AG08396 (cell line): Measurements from ENCODE around the gene CRAT.

Source experiments
- DNase-seq: peaks from one replicate; pipeline ENCODE4 v3.0.0; 2012; ENCODE audit warnings: low spot score, mixed read lengths

CRAT gene

DNA sequence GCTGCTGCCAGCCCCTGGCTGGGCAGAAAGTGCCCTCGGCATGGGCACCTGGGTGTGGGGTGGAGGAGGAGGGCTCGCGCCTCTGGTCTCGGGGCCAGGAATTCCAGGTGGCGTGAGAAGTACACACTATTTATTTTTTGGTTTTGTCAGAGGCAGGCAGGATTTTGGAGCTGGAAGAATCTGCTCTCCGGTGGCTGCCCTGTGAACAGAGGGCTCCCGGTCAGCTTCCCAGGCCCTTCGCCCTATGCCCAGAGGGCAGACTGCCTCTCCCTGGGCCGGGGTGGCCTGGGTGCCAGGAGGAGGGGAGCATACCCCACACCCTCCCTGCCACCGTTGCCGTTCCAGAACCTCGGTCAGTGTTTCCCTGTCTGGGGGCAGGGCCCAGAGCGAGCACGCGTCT lies 21.3 kb downstream of the CRAT start:
- no peak for DNase-seq

DNA sequence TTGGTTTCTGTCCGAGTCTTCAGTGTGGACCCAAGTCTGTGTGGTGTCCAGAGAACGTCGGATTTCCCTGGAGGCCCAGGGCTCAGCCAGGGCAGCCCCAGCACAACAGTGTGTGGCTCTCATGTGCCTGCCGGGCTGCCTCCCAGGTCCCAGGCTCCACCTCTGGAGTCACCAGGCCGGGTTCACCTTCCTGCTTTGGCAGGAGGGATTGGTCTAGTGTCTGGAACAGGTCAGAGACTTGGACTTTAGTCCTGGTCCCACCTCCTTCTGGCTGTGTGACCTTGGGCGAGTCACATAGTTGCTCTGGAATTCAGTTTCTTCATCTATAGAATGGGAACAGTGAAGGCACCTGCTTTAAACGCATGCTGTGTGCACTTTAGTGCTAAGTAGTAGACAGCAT lies 26.5 kb downstream of the CRAT start:
- DNase-seq: no peak

DNA sequence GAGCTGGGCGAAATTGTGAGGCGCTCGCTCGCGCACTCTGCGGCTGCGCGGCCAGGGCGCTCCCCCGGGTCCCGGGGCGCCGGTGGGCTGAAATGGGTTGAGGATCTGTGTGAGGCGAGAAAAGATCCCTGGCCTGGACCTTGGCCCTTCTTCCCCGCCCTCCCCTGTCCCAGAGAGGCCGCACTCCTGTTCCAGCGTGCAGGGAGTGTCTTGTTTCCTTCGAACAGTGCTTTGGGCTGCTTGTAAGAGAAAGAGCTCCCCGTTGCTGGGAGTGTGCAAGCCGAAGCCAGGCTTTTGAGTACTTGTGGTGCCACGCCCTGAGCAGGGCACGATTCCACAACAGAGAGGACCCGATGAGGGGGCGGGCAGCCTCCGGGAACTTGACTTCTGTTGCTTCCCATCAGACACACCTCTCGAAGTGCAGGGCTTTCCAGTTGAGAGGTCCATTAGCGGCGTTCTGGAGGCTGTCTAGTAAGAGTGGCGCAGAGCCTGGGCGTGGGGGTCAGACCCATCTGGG lies 29.1 kb downstream of the CRAT start:
- DNase-seq: peak; percentile 97

DNA sequence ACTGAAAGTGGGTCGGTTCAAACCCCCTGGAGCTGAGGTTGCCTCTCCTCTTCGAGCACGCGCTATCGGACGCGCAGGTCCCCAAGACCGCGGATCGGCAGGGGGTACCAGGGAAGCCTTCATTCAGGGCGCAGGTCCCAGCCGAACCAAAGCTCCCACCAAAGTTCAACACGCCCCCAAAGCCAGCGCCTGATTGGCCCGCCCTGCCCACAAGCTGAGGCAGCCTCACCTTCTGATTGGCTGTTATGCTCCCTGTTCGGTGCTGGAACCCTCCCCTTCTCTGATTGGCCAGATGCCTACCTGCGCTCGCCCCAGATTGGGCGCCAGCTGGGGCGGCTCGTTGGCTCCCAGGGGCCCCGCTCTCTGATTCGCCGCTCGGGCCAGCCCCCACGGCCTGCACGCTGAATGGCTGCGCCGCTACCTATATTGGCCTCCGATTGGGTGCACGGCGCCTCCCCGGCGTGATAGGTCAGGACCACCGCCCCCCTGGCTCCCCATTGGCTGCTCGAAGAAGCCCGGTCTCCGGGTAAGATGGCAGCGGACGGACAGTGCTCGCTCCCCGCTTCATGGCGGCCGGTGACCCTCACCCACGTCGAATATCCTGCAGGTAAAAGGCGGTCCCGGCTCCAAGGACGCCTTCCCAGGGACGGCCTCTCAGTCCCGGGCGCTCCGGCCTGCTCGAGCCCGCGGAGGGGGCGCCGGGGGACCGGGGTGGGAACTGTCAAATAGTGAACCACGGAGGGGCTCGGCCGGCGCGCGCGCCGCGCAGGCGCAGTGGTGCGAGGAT lies 29.8 kb downstream of the CRAT start, which contains the start of gene DOLPP1:
Gene DOLPP1 (plus strand): TSS at position 511 of the 787 bp plus-strand sequence. CDS start 21 bp downstream, at position 532.
- peak; percentile 100 for DNase-seq

DNA sequence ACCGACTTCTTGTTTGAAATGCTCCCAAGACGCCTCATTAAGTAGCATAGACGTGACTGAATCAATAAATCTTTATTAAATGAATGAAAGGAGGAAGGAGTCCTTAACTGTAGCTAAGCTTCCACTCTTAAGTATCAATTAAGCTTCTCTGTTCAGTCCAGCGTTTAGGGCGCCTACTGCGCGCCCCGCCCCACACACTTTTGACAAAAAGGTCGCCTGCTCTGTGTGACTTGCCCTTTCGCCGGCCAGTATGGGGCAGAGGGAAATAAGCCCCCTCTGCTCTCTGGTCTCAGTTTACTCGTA lies 30.3 kb downstream of the CRAT start:
- no peak for DNase-seq

DNA sequence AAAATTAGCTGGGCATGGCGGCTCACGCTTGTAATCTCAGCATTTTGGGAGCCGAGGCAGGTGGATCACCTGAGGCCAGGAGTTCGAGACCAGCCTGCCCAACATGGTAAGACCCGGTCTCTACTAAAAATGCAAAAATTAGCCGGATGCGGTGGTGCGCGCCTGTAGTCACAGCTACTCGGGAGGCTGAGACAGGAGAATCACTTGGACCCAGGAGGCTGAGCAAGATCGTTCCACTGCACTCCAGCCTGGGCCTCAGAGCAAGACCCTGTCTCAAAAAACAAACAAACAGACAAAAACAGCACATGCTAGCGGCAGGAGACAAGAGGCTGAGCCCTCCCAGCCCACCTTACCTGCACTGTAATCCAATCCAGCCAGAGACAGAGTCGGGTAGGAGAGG lies 30.8 kb downstream of the CRAT start:
- DNase-seq: no peak

DNA sequence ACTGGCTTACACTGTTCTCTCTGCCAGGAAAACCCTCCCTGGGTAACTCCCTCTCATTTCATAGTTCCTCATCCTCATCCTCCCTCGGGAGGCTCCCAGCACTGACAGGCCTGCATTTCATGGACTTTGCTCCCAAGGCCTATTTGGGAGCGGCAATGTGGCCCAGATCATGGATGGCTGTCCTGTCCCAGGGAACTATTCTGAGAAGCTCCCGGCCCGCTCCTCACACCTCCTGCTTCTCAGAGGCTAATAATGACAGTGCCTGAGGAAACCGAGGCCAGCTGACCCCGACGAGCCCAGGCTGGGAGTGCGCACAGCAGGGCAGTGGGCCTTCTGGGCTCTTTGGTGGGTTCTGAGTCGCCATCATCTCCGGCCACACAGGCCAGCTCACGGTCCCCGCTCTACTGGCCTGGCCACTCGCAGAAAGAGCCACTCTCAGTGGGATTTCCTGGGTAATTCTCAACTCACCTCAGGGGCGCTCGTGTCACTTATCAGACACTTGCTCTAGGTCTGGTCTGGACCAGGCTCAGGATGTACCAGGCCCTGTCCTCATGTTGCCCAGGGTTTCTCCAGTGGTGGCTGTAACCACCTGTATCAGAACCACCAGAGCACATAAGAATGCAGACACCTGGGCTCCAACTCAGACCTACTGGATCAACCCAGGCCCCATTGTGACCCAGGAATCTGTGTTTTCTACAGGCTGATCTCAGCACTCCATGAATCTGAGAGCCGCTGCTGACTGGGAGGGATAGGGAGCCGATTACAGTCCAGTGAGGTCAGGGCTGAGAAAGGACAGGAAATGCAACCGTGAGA lies 31.7 kb downstream of the CRAT start:
- no peak for DNase-seq

DNA sequence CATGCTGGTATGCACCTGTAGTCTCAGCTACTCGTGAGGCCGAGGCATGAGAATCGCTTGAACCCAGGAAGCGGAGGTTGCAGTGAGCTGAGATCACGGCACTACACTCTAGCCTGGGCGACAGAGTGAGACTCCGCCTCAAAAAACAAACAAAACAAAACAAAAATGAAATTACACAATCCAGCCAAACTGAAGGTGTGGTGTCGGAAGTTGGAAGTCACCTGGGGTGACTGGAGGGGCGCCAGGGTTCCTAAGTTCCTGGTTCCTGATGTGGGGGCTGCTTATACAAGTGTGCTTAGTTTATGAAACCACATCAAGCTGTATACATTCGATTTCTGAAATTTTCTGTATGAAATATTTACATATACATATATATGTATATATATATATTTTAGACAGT lies 33.4 kb downstream of the CRAT start:
- DNase-seq: no peak

DNA sequence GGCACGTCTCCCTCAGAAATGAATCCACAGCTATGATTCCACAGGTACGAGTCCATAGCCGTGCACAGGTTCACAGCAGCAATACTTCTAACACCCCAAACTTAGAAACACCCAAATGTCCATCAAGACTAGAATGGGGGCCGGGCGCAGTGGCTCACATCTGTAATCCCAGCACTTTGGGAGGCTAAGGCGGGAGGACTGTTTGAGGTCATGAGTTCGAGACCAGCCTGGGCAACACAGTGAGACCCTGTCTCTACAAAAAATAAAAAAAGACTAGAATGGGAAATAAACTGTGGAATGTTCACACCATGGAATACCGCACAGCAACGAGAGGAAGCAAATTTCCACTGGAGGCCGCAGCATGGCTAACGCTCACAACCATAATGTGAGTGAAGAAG lies 34.0 kb downstream of the CRAT start:
- no peak for DNase-seq

DNA sequence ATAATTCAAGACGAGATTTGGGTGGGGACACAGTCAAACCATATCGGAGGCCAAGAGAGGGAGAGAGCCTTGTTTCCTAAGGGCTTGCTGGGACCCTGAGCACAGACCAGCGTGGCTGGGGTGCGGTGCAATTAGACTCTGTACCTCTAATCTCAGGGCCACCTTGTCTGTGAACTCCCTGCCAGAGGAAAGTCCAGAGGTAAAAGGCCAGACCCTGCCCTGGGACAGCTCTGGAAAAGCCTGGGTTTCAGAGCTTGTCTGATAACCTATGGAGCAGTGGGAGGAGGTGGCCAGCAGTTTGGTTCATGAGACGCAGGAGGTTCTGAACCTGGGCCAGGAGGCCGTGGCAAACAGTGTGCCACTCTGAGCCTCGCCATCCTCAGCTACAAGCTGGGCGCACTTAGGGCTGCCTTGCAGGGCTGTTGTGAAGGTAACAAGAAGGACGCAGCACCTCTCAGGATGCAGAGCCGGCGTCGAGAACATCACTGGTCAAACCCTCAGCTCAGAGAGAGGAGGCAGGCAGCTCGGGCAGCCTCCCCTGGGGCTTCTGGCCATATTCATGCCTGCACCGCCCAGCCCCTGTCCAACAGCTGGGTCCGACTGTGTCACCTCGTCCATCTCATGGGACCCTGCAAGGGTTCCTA lies 34.5 kb downstream of the CRAT start:
- DNase-seq: no peak

DNA sequence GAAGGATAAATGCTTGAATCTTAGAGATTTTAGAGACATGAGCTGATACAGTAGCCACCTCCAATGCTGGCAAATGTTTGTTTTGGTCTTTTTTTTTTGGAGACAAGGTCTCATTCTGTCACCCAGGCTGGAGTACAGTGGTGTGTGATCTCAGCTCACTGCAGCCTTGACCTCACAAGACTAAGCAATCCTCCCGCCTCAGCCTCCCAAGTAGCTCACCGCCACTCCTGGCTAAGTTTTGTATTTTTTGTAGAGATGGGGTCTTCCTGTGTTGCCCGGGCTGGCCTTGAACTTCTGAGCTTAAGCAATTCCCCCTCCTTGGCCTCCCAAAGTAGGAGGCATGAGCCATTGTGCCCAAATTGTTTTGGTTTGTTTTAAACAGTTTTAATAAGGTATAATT lies 36.5 kb downstream of the CRAT start:
- DNase-seq: no peak

DNA sequence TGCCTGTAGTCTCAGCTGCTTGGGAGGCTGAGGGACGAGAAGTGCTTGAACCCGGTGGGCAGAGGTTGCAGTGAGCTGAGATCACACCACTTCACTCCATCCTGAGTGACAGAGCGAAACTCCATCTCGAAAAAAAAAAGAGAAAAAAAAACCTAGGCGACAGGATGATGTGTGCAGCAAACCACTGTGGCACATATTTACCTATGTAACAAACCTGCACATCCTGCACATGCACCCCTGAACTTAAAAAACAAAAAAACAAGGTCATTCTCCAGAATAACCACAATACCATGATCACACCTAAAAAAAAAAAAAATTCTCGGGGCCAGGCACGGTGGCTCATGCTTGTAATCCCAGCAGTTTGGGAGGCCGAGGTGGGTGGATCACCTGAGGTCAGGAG lies 37.2 kb downstream of the CRAT start:
- DNase-seq: no peak

DNA sequence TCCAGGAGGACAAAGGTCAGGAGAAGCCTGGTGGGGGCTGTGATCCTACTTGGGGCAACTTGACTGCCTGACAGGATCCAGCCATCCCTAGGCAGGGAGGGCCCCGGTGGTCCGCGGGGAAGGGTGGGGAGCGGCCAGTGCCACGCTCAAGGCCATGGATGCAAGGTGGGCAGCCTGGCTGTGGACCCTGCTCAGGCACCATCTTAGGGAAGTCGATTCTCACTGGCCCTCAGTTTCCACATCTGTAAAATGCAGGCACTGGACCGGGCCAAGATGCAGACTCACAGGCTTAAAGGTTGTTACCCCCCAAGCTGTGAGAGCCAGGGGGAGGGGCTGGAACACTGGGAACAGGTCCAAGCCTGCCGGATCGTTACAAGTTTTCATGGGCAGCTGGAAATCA lies 38.4 kb downstream of the CRAT start:
- no peak for DNase-seq

DNA sequence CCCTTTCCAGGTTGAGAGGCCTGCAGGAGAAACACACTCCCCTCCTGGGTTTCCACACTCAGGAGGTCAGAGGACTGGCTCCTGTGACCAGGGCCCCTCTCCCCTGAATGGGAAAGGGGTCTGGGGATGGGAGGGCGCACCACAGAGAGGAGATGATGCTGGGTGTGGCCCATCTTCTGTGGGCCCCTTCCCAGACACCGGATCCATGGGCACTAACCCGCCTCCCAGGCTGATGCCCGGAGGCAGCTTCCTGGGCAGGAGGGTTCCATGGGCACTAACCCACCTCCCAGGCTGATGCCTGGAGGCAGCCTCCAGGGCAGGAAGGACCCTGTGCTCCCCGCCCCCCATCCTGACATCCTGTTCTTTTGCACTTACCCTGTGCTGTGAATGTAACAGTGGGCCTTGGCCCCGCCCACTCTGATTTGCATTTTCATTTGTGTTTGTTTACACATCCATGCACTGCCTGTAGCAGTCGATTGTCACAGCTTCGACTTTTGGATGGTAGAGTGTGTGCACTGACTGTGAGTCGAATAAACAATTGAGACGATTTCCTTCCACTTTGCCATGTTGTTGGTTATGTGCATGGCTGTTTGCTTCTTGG lies 39.0 kb downstream of the CRAT start:
- DNase-seq: no peak

DNA sequence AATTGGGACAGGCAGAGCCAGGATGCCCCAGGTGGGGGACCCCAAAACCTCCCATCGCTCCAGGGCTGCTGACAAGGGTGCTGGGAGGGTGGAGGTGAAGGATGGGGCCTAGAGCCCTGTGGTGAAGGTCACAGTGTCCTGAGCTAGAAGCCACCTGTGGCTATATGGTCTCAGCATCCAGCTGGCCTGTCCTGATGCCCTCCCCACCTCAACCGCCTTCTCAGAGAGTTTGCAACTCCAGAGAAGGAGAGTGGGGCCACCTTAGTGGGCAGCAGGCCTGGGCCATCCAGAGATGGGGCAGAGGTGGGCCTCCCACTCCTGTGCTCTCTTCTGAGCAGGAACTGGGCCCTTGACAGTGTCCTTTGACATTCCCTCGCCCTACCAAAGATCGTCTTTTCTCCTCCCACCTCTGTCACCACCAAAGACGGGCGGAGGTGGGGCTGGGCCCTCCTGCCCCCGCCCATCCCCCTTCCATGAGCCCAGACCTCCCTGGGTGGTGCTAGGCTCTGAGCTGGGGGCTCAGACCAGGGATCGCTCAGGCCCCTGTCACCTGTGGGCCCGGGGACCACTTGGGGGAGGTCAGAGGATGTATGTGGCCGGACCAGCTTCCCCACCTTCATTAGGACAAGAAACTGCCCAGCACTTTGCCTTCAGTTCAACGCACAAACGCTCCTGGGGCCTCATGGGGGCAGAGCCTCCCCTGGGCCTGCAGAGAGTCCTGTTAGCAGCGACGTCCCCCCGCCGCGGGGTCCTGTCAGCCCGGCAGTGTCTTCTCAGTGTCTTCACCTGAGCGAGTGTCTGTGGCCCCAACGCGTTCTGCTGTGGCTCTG lies 39.7 kb downstream of the CRAT start:
- no peak for DNase-seq

DNA sequence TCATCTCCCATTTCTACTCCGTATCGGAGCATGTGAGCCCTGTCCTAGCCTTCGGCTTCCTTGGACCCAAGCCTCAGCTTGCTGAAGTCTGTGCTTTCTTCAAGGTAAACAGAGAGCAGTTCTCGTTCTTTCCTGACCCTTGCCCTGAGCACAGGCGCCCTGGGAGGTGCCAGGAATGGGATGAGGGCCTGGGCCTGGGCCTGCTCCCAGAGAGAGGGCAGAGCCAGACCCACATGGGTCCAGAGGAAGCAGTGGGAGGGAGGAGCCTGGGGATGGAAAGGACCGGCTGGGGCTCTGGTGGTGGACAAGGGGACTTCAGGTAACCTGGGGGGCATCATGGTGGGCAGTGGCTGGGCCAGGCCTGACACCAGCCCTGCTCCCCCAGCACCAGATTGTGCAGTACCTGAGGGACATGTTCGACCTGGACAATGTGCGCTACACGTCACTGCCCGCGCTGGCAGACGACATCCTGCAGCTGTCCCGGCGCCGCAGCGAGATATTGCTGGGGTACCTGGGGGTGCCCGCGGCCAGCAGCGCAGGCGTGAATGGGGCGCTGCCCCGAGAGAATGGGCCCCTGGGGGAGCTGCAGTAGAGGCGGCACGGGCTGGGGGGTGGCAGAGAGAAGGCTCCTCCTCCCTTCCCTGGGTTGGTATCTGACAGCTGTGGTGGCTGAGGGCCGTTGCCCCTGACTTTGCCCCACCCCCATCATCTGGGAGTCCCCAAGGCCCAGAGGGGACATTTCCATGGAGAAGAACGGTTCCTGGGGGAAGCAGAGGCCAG lies 40.5 kb downstream of the CRAT start:
- DNase-seq: no peak

DNA sequence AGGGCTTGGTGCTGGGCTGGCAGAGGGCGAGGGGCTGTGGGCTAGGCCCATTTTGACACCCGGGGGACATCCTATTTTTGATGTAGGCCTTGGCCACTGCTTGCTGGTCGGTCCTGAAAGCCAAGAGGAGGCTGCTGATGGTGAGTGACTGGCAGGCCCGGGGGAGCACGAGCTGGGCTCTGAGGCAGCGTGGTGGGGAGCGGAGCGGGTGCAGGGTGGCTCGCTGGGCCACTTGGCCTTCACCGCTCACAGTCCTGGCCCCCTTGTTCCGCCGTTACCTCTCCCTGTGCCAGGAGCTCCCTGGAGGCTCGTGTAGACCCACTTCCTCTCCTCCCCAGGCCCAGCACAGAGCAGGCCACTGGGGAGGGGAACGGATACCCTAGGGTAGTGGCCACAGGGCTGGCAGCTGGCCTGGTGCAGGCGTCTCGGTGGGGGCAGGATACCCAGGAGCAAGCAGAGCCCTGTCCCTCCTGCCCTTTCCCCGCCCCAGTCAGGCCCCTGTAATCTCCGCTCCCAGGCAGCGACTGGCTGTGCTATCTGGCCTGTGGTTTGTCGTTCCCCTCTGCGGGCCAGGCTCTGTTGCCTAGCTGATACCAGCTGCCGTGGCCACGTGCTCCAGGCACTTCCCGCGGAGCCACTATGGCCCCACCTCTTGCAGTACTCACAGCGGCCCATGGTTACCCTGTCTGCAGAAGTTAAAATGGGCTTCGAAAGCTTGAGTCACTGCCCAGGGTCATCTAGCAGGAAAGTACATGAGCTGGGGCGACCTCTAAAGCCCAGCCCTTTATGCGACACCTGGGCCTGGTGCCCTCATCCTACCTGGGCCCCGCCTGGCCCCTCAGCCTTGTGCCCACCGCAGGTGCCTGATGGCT lies 41.4 kb downstream of the CRAT start:
- no peak for DNase-seq

DNA sequence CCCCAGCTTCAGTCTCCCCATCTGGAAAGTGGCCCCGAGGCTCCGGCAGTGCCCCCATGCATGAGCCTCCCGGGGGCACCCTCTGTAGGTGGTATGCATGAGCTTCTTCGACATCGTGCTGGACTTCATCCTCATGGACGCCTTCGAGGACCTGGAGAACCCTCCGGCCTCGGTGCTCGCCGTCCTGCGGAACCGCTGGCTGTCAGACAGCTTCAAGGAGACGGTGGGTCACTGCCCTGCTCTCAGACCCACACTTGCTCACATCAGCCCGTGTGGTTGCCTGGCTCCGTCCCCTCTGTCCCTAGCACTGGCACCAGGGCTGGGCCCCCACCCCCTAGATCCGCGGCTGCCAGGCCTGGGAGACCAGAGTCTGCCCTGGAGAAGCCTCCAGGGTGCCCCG lies 42.5 kb downstream of the CRAT start:
- DNase-seq: no peak

DNA sequence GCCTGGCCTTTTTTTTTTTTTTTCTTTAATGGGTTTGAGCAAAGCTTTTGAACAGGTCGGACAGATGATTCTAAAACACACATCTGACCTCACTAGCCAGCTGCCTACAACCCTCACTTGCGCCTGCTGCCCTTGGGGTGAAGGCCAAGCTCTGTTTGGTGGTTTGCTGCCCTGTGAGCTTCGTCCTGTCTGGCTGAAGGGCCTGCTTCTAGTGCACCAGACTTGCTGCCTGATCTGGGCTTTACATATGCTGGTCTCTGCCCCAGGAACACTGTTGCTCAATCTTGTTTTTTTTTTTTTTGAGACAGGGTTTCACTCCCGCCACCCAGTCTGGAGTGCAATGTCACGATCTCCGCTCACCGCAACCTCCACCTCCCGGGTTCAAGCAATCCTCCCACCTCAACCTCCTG lies 46.1 kb downstream of the CRAT start:
- DNase-seq: no peak

DNA sequence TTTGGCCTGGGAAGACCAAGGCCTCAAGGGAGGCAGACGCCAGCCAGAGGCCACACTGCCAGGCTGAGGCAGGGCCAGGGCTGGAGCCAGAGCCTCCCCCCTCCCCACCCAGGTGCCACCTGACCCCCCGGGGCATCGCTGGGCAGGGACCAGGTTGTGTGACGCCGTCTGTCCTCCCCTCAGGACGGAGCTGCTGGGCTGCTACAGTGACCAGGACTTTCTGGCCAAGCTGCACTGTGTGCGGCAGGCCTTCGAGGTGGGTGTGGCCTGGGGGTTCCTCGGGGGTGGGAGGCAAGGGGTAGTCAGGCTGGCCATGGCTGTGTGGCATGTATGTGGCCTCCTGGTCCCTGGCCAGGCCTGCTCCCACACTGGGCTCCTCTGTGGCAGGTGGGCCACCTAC lies 47.5 kb downstream of the CRAT start:
- no peak for DNase-seq
